IPS DF 6.9 (cell line): ENCODE results near the gene PLB1.

Source experiments
- DNase-seq: peaks from one replicate; pipeline ENCODE4 v3.0.0-alpha.2; 2013; ENCODE audit warnings: low read depth, low spot score
- H3K27ac ChIP-seq: one replicate; pipeline ENCODE4 v1.5.1; 2013; ENCODE audit warnings: low read length, control low read depth
- H3K27me3 ChIP-seq: 2 replicates; pipeline ENCODE4 v1.6.1; 2013; ENCODE audit warnings: mild to moderate bottlenecking, low read length; ENCODE audit not compliant: control insufficient read depth, insufficient read depth
- H3K36me3 ChIP-seq: 2 replicates; pipeline ENCODE4 v1.6.1; 2013; ENCODE audit warnings: low read length; ENCODE audit not compliant: control insufficient read depth, insufficient read depth
- H3K4me1 ChIP-seq: 2 replicates; pipeline ENCODE4 v1.6.1; 2013; ENCODE audit warnings: low read length; ENCODE audit not compliant: control insufficient read depth, insufficient read depth
- H3K4me3 ChIP-seq: 2 replicates; pipeline ENCODE4 v1.5.1; 2013; ENCODE audit warnings: mild to moderate bottlenecking, low read length
- H3K9me3 ChIP-seq: 2 replicates; pipeline ENCODE4 v1.6.1; 2013; ENCODE audit warnings: low read length, inconsistent platforms; ENCODE audit not compliant: control insufficient read depth, insufficient read depth
- WGBS: extraction: QIAGEN DNeasy Blood & Tissue Kit; methylation state at CpG from one replicate; pipeline ENCODE4 v1.1.7; 2013; ENCODE audit warnings: mixed read lengths, missing lambda C conversion rate; ENCODE audit not compliant: insufficient read length, insufficient coverage; 5-methylcytosine and 5-hydroxymethylcytosine counted together

Gene PLB1

DNA sequence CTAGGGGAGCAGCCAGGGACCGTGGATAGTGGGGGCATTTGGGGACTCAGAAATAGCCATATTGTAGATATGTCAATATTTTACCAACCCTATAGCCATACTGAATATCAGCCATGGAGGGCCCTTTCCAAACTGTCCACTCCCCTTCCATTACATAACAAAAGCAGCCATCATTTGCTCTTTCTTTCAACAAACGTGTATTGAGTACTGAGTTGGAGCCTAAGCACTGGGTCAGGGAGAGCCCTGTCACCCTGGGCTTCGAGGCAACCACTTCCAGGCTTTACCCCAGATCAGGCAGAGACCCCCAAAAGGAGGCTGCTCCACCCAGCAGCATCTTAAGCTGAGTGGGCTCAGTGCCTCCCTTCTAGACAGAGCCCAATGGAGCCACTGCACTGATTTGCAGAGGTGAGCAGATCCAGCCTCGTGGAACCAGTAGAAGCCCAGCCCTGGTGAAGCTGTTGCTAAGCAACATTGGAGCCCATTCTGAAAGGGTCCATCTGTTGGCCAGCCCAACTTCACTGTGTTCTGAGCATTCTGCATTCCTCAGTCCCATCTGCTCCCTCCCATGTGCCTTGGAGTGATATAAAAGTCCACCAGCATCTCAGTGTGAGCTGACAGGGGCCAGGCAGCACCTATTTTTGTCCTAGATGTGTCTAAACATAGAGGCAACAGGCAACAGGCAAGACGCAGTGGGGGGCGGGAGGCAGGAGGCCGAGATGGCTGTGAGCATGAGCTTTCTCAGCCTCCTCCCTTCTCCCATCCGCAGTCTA, 112.1 kb downstream of the PLB1 start:
- Histone ChIP-seq H3K27me3 (no peaks in the 10 kb centered on the region), H3K36me3 (no peaks in the 10 kb centered on the region), H3K9me3 (no peaks in the 10 kb centered on the region), H3K27ac (no peak overlapping the region), H3K4me3 (no peak overlapping the region), H3K4me1 (peaks cover 2% of the 10 kb centered on the region; the same call in 1 of the 2 replicates)
- no peak for DNase-seq
- WGBS, result no CpG with 5 or more reads among the region's 8 CpGs

GRCh38 chr2:28608500-28609424, 112.9 kb downstream of the PLB1 start:
- DNase-seq, result no peak
- Histone ChIP-seq H3K27me3 (no peaks in the 10 kb centered on the region), H3K36me3 (no peaks in the 10 kb centered on the region), H3K4me1 (peaks cover 2% of the 10 kb centered on the region; the same call in 1 of the 2 replicates), H3K9me3 (no peaks in the 10 kb centered on the region), H3K27ac (no peak overlapping the region), H3K4me3 (no peak overlapping the region)
- no CpG with 5 or more reads among the region's 7 CpGs for WGBS

- Histone ChIP-seq H3K27ac (no peak overlapping the region), H3K4me1 (peaks cover 2% of the 10 kb centered on the region; the same call in 1 of the 2 replicates)
- WGBS, result no CpG with 5 or more reads among the region's 8 CpGs
These were observed 114.8 kb downstream of the PLB1 start for GRCh38 chr2:28610583-28611201.

GRCh38 chr2:28612131-28612812, 116.4 kb downstream of the PLB1 start:
- no CpG with 5 or more reads among the region's 9 CpGs for WGBS
- DNase-seq, result no peak
- no peaks in the 10 kb centered on the region for H3K36me3 ChIP-seq
- H3K4me3 ChIP-seq, result no peak overlapping the region
- H3K9me3 ChIP-seq, result no peaks in the 10 kb centered on the region
- H3K27me3 ChIP-seq, result no peaks in the 10 kb centered on the region
- no peak overlapping the region for H3K27ac ChIP-seq
- H3K4me1 ChIP-seq, result peaks cover 2% of the 10 kb centered on the region; the same call in 1 of the 2 replicates

More at GRCh38 chr2:28610583-28611201, 114.8 kb downstream of the PLB1 start:
- Histone ChIP-seq H3K36me3 (no peaks in the 10 kb centered on the region), H3K4me3 (no peak overlapping the region), H3K27me3 (no peaks in the 10 kb centered on the region), H3K9me3 (no peaks in the 10 kb centered on the region)
- DNase-seq, result no peak

- WGBS, result no CpG with 5 or more reads among the region's 2 CpGs
- no peaks in the 10 kb centered on the region for H3K27me3 ChIP-seq
- DNase-seq, result no peak
- no peak overlapping the region for H3K4me3 ChIP-seq
- no peaks in the 10 kb centered on the region for H3K4me1 ChIP-seq
- no peaks in the 10 kb centered on the region for H3K9me3 ChIP-seq
- H3K36me3 ChIP-seq, result no peaks in the 10 kb centered on the region
- H3K27ac ChIP-seq, result no peak overlapping the region
These were observed 117.3 kb downstream of the PLB1 start for GRCh38 chr2:28613186-28613585.

DNA sequence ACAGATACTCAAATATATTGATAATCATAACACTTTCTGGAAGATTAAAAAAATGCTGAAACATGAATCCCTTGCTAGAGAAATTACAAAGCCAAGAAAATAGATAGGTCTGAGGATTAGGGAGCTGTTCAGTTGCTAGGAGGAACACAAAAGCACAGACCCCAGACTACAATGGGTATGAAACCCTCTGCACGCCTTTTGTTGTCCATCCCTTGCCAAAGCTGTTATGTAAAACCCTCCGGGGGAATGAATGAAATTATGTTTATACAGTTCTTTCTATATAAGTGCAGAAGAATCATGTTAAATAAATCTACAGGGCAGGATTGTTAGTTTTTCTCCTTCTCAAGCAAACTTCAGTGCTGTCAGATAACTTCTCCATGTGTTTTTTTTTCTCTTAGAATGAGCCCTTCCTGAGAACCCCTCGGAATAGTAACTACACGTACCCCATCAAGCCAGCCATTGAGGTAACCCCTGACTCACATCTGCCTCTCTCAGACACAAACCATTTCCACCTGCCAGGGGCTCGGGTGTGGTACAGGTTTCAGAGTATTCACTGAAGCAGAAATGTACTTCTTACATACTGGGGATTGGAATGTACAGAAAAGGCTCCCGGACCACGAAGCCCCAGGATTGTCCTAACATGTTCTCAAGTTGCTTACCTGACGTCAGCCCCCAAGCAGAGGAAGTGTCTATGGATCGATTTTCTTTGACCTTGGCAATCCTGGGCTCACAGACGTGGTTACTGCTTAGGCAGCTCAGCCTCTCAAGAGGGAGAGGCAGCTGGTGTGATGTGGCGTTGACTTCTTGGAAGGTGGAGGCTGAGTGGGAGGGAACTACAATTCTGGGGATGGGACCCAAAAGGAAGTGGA, 118.0 kb downstream of the PLB1 start:
- H3K36me3 ChIP-seq, result no peaks in the 10 kb centered on the region
- no peaks in the 10 kb centered on the region for H3K9me3 ChIP-seq
- no peak for DNase-seq
- no peak overlapping the region for H3K4me3 ChIP-seq
- peaks cover 1% of the 10 kb centered on the region; the same call in 1 of the 2 replicates for H3K4me1 ChIP-seq
- whole genome bisulfite sequencing, result no CpG with 5 or more reads among the region's 11 CpGs
- H3K27me3 ChIP-seq, result no peaks in the 10 kb centered on the region
- H3K27ac ChIP-seq, result no peak overlapping the region

DNA sequence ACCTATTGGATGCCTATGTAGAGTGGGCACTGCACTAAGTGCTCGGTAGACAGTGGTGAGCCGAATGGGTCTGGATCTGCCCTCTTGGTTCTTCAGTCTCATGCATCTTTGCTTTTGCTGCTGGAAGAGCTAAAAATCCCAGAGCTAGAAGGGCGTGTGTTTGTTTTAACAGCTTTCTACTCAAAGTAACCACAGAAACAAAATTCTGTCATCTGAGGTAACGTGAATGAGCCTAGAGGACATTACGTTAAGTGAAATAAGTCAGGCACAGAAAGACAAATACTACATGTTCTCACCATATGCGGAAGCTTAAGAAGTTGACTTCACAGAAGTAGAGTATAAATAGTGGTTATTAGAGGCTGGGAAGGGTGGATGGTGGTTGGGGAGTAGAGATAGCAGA, 119.8 kb downstream of the PLB1 start:
- Histone ChIP-seq H3K4me1 (peaks cover 1% of the 10 kb centered on the region; the same call in 1 of the 2 replicates), H3K9me3 (no peaks in the 10 kb centered on the region), H3K27me3 (no peaks in the 10 kb centered on the region), H3K27ac (no peak overlapping the region), H3K4me3 (no peak overlapping the region), H3K36me3 (no peaks in the 10 kb centered on the region)
- DNase-seq, result no peak
- no CpG with 5 or more reads among the region's 6 CpGs for WGBS

- no peaks in the 10 kb centered on the region for H3K27me3 ChIP-seq
- peaks cover 1% of the 10 kb centered on the region; the same call in 1 of the 2 replicates for H3K4me1 ChIP-seq
- H3K4me3 ChIP-seq, result no peak overlapping the region
- no peaks in the 10 kb centered on the region for H3K36me3 ChIP-seq
- no peak overlapping the region for H3K27ac ChIP-seq
- no peak for DNase-seq
- no peaks in the 10 kb centered on the region for H3K9me3 ChIP-seq
- WGBS, result no CpG with 5 or more reads among the region's 3 CpGs
These were observed 120.6 kb downstream of the PLB1 start for GRCh38 chr2:28616396-28616999.

GRCh38 chr2:28617502-28618184, 121.8 kb downstream of the PLB1 start:
- Histone ChIP-seq H3K4me1 (peaks cover 1% of the 10 kb centered on the region; the same call in 1 of the 2 replicates), H3K27me3 (no peaks in the 10 kb centered on the region), H3K4me3 (no peak overlapping the region), H3K27ac (no peak overlapping the region), H3K9me3 (no peaks in the 10 kb centered on the region), H3K36me3 (no peaks in the 10 kb centered on the region)
- no CpG with 5 or more reads among the region's 3 CpGs for WGBS
- DNase-seq, result no peak
